NT2/D1 (cell line): ENCODE results near the gene ANKRD9.

Experiments
- SUZ12 ChIP-seq: IDR thresholded peaks from 2 replicates; pipeline ENCODE4 v1.6.1; 2011; ENCODE audit not compliant: insufficient read length, insufficient read depth; ENCODE audit errors: extremely low read depth
- YY1 ChIP-seq: IDR thresholded peaks from 2 replicates; pipeline ENCODE4 v1.6.1; 2011; ENCODE audit not compliant: insufficient read length, insufficient read depth
- ZNF274 ChIP-seq: IDR thresholded peaks from 2 replicates; pipeline ENCODE4 v1.6.1; 2011; ENCODE audit warnings: mild to moderate bottlenecking, low read depth, low read length

DNA sequence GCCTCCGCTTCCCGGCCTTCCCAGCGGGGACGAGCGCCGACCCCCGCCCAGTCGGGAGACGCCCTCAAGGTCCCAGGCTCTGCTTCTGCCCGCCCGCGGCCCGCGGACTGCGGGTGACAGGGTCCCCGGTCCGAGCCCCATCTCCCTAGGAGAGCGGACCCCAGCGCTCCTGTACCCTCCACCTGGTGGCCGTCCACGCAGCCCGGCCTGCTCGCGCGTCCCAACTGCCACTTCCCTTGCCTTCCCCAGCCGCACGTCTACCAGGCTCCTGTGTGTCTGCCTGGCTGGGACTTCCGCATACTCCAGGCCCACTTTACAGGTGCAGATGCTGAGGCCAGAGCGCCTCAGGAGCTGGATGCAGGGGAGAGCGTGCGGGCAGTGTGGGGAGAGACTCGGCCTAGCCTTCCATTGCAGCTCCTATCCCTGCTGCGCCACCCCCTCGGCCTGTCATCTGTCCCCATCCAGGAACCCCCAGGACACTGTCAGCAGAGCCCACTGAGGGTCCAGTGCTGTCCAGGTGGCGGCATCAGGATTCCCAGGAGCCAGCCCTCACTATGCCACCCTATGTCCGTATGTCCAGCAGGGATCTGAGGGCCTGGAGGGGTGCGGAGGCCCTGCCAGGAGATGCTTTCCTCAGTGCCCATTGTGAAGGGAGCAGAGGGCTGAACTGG lies 8.0 kb upstream of the ANKRD9 start:
- no peak for TF ChIP-seq YY1
- no peak for TF ChIP-seq ZNF274
- TF ChIP-seq SUZ12, result no peak
